H54 (cell line): ENCODE results near the gene WDR36.

ENCODE experiments used
- DNase-seq: peaks from one replicate; pipeline ENCODE4 v3.0.0; 2011; ENCODE audit warnings: low spot score, mixed read lengths; ENCODE audit not compliant: insufficient read length
- FAIRE-seq: peaks from 3 replicates; lab custom pipeline; 2011; peaks lifted over from hg19 to GRCh38; lab: Jason Lieb, UNC
- POLR2A ChIP-seq: IDR thresholded peaks from 2 replicates; pipeline ENCODE4 v1.6.1; 2011; ENCODE audit warnings: low read depth, mild to moderate bottlenecking, low read length

The WDR36 gene

GRCh38 chr5:111167551-111167950, 75.4 kb downstream of the WDR36 start:
- no peak for TF ChIP-seq POLR2A
- no peak for FAIRE-seq
- DNase-seq, result no peak

GRCh38 chr5:111168608-111169007, 76.5 kb downstream of the WDR36 start:
- TF ChIP-seq POLR2A, result no peak
- no peak for FAIRE-seq
- DNase-seq, result no peak

GRCh38 chr5:111169269-111169668, 77.1 kb downstream of the WDR36 start:
- FAIRE-seq (no peak), DNase-seq (no peak)
- no peak for TF ChIP-seq POLR2A

- DNase-seq, result no peak
- TF ChIP-seq POLR2A, result no peak
- no peak for FAIRE-seq
Measured at GRCh38 chr5:111170279-111170678, 78.1 kb downstream of the WDR36 start.

- DNase-seq (no peak), FAIRE-seq (no peak)
- no peak for TF ChIP-seq POLR2A
Measured at GRCh38 chr5:111172504-111172903, 80.4 kb downstream of the WDR36 start.

- DNase-seq (no peak), FAIRE-seq (no peak)
- TF ChIP-seq POLR2A, result no peak
Measured at GRCh38 chr5:111173476-111173875, 81.3 kb downstream of the WDR36 start.
